ENCODE data around the gene SLC7A4.
"Not testable (repeated sequence)": the region's sequence is repeated elsewhere in the genome, so short reads cannot be mapped to it uniquely, and the experiment has no call there.

Gene SLC7A4

DNA sequence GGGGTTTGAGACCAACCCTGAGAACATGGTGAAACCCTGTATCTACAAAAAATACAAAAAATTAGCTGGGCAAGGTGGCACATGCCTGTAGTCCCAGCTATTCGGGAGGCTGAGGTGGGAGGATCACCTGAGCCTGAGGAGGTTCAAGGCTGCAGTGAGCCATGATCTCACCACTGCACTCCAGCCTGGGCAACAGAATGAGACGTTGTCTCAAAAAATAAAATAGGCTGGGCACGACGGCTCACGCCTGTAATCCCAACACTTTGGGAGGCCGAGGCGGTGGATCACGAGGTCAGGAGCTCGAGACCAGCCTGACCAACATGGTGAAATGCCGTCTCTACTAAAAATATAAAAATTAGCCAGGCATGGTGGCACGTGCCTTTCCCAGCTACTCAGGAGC, 32.1 kb upstream of the SLC7A4 start:
- not testable (repeated sequence) for DNase-seq (ENCODE audit: low read depth in 2 of 2)

DNA sequence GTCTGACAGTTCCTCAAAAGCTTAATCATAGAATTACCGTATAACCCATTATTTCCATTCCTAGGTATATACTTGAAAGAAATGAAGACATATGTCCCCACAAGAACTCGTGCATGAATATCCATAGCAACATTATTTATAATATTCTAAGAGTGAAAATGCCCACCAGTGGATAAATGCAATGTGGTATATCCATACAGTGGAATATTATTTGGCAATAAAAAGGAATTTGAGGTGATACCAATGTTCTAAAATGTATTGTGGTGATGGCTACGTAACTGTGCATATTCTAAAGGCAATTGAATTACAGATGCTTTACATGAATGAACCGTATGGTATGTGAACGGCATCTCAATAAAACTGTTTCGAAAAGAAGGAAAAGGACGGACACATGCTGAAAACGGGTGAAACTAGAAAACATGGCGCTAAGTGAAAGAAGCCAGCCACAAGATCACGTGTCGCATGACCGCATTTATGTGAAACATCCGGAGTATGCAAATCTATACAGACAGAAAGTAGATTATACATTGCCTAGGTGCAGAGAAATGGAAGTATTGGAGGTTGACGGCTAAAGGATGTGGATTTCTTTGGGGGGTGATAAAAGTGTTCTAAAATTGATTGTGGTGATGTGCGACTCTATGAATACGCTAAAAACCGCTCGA, 29.4 kb upstream of the SLC7A4 start:
- DNase-seq (ENCODE audit: low read depth in 2 of 2), result not testable (repeated sequence)

DNA sequence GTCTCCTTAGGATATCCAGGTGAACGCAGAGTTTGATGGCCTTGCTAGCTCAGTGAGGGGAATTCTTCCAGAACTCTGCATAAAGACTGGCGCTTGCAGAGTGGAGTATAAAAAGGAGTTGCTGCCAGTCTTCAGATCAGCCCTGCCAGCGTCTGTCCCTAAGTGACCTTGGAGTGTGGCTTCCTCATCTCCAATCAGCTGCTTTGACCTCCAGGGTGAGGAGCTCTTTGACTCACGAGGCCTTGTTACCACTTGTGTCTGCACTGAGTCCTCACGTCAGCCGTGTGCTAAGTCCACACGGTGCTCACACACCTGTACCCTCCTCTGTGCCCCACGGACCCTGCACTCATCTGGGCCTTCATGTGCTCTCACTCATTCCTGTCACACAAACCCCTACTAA, 28.0 kb upstream of the SLC7A4 start:
- not testable (repeated sequence) for DNase-seq (ENCODE audit: low read depth in 2 of 2)

DNA sequence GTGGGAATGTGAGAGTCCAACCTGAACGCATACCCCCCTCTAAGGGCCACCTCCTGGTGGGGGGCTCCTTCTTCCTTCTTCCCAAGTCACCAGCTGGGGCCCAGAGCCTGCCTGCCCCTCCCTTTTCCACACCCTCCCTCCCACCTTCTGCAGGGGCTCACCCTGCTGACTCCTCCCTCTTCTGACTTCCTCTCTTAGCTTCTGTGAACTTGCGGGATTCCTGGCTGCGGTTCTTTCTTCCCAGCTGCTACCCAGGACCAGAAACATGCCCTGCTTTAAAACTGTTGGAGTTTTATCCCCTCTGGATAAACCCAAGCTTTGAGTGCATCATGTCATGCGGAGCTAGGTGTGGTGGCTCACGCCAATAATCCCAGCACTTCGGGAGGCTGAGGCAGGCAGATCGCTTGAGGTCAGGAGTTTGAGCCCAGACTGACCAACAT, 23.5 kb upstream of the SLC7A4 start:
- no peak for DNase-seq (ENCODE audit: low read depth in 2 of 2)

DNA sequence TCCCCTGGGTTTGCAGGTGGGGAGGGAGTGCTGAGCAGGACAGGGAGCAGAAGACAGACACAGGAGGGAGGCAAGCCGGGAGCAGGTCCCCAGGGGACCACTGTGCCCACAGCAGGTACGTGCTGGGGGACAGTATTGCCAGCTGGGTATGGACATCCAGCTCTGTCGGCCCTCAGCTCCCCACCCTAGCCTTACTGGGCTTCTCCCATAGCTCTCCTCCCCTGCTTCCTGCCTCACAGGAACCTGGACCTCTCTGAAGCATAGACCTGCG, 23.1 kb upstream of the SLC7A4 start:
- DNase-seq (ENCODE audit: low read depth in 2 of 2), result no peak

DNA sequence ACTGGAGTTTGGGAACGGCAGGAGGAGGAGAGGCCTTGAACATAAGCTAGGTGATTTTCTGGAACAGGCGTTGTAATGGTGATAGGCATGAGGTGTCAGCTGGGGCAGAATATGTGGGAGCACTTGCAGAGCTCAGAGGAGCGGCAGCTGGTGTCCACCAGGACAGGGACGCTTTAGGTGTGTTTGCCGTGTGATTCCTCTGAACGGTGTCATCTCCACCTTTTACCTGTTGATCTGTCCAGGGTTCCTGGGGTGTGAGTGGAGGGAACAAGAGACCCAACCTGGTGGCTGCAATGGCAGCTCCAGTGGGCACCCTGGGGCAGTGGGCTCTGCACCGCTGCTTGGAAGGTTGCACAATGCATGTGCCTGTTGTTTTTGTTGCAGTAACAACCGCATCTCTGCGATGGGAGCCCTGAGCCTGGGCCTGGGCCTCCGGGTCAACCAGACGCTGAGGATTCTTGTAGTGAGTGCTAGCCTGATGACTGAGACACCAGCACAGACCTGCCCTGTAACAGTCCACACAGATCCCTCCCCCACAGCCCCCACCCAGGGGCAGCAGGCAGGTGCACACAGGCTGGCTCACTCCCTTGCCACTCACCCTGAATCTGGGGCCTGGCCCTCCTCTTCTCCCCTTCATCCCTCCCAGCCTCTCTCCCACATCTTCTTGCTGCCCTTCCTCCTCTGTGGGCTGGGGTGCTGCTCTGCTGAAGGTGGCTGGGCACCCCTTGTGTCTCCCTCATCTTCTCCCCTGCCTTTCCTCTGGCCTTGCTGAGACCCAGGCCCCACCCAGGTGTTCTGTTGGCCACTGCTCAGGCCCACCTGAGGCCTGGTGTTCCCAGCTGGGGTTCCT, 22.6 kb upstream of the SLC7A4 start:
- no peak for DNase-seq (ENCODE audit: low read depth in 2 of 2)

DNA sequence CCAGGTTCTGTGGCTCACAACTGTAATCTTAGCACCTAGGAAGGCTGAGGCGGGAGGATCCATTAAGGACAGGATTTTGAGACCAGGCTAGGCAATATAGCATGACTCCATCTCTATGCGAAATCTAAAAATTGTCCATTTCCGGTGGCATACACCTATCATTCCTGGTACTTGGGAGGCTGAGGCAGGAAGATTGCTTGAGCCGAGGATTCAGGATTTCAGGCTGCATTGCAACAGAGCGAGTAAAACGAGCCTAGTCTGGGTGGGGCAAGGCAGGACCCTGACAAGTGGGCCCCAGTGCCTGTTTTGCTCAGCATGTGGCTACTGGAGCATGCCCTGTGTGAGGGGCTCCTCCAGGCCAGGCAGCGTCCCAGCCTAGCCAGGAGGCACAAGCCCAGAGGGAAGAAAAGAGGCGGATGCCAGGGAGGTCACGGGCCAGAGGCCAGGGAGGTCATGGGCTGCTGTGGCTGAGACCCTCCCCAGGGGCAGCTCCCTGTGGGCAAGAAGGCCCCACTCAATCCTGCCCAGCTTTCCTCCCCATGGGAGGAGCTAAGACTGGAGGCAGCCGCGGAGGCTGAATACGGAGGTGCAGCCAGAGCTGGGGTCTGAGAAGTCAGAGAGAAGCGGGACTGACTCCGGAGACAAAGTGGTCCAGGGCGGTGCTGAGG, 21.8 kb upstream of the SLC7A4 start:
- no peak for DNase-seq (ENCODE audit: low read depth in 2 of 2)

DNA sequence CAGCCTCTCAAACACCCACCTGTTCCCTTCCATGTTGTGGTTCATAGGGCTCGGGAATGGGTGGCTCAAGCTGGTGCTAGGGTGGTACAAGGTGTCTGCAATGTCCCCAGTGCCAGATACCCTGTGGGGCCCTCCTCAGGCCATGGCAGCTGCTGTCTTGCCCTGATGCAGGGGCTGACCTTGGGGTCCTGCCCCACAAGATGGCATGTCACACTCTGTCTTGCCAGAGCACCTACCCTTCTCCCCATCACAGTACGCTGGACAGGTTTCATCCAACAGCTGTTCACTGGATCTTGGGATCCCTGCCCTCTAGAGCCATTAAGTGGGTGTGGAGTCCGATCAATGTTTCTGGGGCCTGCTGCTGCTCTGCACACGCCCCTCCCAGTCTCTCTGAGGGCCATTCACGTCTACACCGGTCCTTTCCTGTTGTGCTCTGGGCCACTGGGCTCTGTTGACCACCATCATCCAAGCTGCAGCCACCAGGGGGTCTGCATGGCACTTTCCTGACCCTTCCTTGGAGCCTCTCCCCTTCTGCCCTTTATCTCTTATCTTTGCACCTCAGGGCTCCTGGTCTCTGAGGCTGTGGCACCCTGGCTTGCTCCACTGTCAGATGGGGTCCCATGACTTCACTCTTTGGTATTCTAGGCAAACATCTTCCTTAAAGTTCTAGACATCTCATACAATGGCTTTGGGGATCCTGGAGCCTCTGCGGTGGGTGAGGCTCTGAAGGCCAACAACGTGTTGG, 20.5 kb upstream of the SLC7A4 start:
- DNase-seq (ENCODE audit: low read depth in 2 of 2), result no peak

DNA sequence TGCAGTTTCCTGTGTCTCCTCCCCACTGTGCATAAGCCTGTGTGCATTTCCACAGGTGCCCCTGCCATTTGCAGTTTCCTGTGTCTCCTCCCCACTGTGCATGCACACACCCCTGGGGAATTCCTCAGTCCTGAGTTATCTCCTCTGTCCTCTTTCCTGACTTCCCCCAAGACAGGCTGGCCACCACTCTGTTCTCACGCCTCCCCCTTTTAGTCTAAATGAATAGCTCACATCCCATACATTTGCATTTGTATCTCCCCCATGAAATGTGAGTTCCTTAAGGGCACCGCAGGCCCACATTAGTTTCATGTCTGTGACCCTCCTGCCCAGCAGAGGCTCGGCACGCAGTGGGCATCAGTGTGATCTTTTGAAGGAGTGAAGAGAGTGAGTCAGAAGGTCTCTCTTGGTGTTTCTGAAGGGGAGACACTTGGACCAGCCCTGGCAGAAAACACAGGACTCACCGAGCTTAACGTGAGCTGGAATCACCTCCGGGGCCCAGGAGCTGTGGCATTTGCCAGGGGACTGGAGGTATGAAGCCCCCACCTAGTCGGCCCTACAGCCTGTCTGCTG, 19.6 kb upstream of the SLC7A4 start:
- no peak for DNase-seq (ENCODE audit: low read depth in 2 of 2)

DNA sequence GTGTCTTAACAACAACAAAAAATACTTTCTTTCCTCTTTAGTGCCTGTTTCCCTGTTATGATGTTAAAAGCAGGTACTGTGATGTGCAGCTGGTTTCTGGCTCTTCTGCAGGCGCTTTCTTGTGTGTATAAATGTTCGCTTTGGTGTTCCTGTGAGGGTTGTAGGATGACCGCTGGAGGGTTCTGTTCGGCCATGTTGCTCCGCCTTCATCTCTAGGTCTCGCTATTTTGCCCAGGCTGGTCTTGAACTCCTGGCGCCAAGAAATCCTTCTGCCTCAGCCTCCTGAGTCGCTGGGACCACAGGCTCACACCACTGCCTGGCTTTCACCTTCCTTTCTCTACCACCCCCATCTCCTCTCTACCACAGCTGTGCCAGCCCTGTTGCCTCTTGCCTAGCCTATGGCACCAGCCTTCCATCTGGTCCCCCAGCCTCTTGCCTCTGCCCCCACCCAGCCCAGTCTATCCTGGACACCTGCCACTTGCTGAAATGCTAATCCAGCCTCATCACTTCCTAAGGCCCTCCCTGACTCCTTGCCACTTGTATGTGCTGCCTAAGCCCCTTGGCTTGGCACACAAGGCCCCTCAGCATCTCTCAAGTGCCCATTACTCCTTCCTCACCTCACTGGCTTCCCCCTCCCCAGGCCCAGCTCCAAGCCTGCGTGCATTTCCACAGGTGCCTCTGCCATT, 18.9 kb upstream of the SLC7A4 start:
- DNase-seq (ENCODE audit: low read depth in 2 of 2), result no peak

DNA sequence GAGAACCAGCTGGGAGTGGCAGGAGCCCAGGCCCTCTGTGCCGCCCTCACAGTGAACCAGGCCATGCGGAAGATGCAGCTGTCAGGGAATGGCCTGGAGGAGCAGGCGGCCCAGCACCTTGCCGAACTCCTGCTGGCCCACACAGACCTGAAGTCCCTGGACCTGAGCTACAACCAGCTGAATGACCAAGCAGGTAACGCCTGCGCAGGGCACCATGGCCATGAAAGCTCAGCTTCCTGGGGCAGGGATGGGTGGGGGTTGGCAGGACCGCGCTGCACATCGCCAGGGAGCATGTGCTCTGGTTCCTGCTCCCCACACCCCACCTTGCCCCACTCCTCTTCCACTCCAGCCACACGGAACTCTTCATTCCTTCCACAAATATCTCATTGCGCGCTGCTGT, 16.6 kb upstream of the SLC7A4 start:
- not testable (repeated sequence) for DNase-seq (ENCODE audit: low read depth in 2 of 2)

DNA sequence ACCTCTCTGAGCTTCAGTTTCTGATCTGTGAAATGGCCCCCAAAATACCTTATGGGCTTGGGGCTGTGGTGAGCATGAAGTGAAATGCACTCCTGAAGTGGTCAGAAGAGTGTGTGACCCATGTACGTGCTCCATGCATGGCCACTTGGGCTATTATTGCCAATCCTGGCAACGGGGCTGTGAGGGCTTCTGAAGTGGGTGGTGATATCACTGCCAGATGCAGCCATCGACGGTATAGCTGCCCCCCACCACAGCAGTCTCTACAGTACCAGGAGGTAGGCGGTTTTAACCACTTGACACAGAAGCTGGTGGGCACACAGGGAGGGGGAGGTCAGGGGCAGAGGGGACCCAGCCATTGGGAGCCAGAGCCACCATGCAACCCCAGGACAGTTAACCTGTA, 16.1 kb upstream of the SLC7A4 start:
- not testable (repeated sequence) for DNase-seq (ENCODE audit: low read depth in 2 of 2)

DNA sequence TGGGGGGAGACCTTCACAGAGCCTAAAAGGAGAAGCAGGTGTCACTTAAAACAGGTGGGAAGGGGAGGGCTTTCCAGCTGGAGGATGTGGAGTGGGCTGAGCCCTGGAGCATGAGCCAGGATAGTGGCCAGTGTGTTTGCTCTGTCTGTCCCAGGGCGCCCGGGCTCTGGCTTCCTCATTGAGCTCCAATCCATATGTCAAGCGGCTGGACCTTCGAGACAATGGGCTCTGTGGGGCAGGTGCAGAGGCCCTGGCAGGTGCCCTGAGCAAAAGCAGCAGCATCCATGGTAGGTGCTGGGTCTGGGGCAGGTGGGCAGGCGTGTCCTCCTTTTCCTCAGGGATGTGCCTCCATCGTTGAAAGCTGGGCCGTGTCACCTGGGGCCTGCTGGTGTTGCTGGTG, 15.4 kb upstream of the SLC7A4 start:
- DNase-seq (ENCODE audit: low read depth in 2 of 2), result no peak

DNA sequence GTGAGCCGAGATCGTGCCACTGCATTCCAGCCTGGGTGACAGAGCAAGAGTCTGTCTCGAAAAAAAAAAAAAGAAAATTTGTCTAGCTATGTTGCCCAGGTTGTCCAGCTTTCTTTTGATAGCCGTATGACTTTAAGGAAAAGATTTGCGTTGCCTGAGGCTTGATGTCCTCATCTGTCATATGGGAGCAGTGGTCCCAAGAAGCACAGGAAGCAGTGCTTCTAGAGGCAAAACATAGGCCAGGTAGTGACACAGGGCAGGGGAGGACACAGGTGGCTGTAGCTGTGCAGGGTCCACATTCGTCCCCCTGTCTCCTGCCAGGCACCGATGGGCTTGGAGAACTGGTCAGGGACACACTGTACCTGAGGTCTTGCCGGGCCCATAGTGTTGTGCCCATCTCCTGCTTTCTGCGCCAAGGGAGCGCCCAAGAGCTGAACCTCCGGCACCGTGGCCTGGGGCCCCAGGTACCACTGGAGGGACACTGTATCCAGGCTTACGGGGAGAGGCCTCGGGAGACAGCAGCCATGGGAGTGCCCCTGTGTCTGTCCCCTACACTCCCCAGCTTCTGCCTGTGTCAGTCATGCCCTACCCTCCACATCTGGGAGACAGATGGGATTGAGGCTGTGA, 14.8 kb upstream of the SLC7A4 start:
- no peak for DNase-seq (ENCODE audit: low read depth in 2 of 2)

DNA sequence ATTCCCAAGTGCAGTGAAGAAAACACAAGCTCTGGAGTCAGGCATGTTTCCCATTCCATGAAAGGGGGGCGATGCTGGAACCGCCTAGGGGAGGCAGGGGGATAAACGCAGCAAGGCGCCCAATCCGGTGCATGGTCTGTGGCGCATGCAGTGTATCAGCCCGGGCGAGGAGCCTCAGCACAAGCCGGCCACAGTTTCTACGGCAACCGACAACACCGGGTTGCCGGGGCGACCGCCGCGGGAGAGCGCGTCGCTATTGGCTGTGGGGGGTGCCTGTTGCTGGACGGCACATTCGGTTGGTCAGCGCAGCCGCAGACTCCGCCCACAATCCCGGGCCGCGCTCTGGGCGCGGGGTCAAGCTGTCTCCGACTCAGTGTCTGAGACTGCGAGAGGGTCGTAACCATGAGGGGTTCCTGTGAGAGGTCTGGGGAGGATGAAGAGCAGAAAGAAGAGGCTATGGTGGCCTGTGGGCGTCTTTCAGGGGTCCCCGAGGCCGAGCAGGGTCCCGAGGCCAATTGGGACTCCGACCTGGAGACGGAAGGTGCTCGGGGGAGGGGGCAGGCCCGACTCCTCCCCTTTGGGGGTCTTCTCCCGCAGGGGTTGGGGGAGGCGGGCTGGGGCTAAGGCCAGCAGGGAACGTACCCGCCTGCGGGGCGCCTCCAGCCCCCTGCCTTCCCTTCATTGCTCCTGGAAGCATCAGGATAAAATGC, 13.4 kb upstream of the SLC7A4 start, which contains the start of gene LRRC74B:
Gene LRRC74B (plus strand): TSS at position 362 of the 710 bp plus-strand sequence. CDS start 41 bp downstream, at position 403.
- peak; percentile 52 to 71 for DNase-seq (ENCODE audit: low read depth in 2 of 2)

DNA sequence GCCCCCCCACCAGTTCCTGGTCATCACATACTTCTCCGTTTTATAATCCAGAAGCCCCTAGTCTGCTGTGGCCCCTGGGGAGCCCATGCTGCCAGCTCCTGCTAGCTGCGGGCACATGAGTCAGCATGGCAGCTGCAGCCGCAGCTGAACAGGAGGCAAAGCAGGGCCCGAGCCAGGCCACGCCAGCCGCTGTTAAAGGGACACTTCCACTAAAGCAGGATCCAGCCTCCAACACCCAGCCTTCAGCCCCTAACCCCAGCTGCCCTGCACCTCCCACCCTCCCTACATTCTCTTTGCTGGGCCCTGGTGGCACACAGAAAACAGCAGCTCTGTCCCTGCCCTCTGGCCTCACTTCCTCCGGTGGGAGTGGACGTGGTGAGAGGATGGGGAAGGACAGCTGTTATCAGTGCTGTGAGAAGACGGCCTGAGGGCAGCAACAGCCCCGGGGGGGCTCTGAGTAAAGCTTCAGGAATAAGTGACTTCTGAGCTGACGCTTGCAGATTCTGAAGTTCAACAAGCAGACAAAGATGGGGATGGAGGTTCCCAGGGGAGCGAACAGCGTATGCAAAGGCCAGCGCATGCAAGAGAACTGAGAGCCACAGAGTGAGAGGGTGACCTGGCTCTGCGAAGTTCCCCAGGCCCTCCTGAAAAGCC, 12.7 kb upstream of the SLC7A4 start:
- no peak for DNase-seq (ENCODE audit: low read depth in 2 of 2)

DNA sequence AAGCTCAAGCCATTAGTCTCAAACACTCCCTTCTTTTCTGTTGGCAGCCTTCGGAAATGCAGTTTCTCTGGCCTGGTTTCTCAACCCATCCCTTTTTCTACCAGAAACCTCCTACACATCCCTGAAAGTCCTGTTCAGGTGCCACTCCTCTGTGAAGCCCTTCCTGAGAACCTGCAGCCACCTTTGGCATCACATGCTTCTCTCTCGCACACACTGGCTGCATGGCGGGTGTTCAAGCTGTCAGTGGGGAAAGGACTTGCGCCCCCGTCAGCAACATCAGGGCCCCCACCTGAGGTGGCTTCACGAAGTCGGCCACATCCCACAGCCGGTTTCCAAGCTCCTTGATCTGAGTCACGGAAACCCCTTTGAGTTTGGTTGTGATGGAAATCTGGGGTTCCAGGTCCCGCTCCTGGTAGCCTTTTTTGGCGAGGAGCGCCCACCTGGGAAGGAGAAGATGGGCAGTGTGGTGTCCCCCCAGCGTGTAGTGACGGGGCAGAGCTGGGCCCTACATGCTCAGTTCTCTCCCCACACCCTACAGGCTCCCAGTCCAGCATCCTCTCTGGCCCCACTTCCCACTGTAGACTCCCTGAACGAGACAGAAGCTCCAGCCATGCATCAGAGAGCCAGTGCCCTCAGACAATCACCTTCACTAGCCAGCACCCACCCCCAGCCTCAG, 11.6 kb upstream of the SLC7A4 start:
- no peak for DNase-seq (ENCODE audit: low read depth in 2 of 2)

DNA sequence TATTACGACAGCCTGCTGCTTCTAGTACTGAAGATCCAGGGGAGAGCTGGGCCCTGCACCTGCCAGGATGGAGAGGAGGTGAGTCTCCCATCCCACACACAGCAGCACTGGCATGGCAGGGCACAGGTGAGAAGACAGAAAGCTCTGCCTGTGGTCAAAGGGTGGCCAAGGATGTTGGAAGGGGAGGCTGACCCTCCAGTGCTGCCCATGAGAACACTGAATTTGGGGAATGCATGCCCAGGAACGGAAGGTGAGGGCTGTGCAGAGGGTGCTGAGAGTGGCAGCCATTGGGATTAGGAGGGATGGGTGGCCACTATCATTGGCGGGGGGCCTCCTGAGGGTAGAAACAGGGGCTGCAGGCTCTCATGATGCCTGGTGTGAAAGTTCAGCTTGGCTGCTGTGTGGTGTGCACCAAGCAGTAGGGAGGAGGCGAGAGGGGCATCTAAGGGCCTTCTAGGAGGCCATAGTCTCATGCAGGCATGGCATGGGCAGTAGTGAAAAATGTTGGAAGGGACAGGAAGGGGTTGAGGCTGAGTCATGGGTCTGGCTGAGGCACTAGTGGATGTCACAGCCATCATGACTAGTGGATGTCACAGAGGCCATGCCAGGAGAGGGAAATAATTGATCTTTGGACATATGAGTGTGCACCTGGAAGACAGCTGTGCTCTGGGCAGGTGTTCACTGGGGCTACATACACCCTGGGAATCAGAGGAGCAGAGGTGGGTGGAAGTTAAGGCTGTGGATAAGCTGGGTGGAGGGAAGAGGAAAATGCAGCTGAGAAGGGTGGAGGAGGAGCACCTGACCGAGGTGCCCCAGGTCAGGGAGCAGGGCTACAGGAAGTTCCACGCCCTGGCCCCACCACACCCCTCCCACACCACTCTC, 10.9 kb upstream of the SLC7A4 start:
- no peak for DNase-seq (ENCODE audit: low read depth in 2 of 2)
